Smooth muscle cell (in vitro differentiated cells): ENCODE results near the gene ANO9. TPM values are rescaled to one million over a fixed set of nuclear protein-coding genes. Genes with fewer than 3 reads are reported as not detected.

ENCODE experiments used
- DNase-seq: peaks from one replicate; lab custom pipeline; 2025; ENCODE audit not compliant: unreplicated experiment; lab: John Stamatoyannopoulos, UW
- H2AFZ ChIP-seq: fragments of 200-600 bp; sonication (generic); 2 replicates; pipeline ENCODE4 v1.6.0; 2016; ENCODE audit warnings: antibody characterized with exemption, low read depth, mild to moderate bottlenecking
- H3F3A ChIP-seq: fragments of 200-600 bp; sonication (generic); 2 replicates; pipeline ENCODE4 v1.6.0; 2017; ENCODE audit warnings: antibody characterized with exemption, low read depth
- H3K27ac ChIP-seq: fragments of 200-600 bp; sonication (generic); 2 replicates; pipeline ENCODE4 v1.5.1; 2016; ENCODE audit warnings: low read depth, mild to moderate bottlenecking
- H3K27me3 ChIP-seq: fragments of 200-600 bp; sonication (generic); 2 replicates; pipeline ENCODE4 v1.6.1; 2016; ENCODE audit warnings: low read depth, mild to moderate bottlenecking
- H3K36me3 ChIP-seq: fragments of 200-600 bp; sonication (generic); 2 replicates; pipeline ENCODE4 v1.5.1; 2016; ENCODE audit warnings: low read depth
- H3K4me1 ChIP-seq: fragments of 200-600 bp; sonication (generic); 2 replicates; pipeline ENCODE4 v1.5.1; 2016; ENCODE audit warnings: low read depth
- H3K4me2 ChIP-seq: fragments of 200-600 bp; sonication (generic); 2 replicates; pipeline ENCODE4 v1.6.0; 2016; ENCODE audit warnings: mild to moderate bottlenecking
- H3K4me3 ChIP-seq: fragments of 200-600 bp; sonication (generic); 2 replicates; pipeline ENCODE4 v1.5.1; 2016; ENCODE audit warnings: mild to moderate bottlenecking
- H3K79me2 ChIP-seq: fragments of 200-600 bp; sonication (generic); 2 replicates; pipeline ENCODE4 v1.6.0; 2016; ENCODE audit warnings: low read depth, mild to moderate bottlenecking
- H3K9ac ChIP-seq: fragments of 200-600 bp; sonication (generic); 2 replicates; pipeline ENCODE4 v1.6.0; 2016; ENCODE audit warnings: low read depth
- H3K9me3 ChIP-seq: fragments of 200-600 bp; sonication (generic); replicated peaks from 2 replicates; pipeline ENCODE4 v1.5.1; 2016; ENCODE audit warnings: low read depth
- H4K20me1 ChIP-seq: fragments of 200-600 bp; sonication (generic); 2 replicates; pipeline ENCODE4 v1.6.0; 2016; ENCODE audit warnings: low read depth
- CTCF ChIP-seq: fragments of 200-600 bp; sonication (generic); IDR thresholded peaks from 2 replicates; pipeline ENCODE4 v1.5.1; 2017; ENCODE audit warnings: borderline replicate concordance, mild to moderate bottlenecking, antibody characterized with exemption; ENCODE audit not compliant: insufficient read depth, poor library complexity, severe bottlenecking
- WGBS: methylation state at CpG from one replicate; pipeline ENCODE4 v1.1.7; 2016; ENCODE audit warnings: low lambda C conversion rate; 5-methylcytosine and 5-hydroxymethylcytosine counted together
- polyA plus RNA-seq: library from polyadenylated mRNA; unstranded; fragments of >200 nt; fragmentation: Nextera tagmentation; extraction: Ambion mirVana; gene quantifications from 2 replicates; pipeline ENCODE4 v1.2.1, GENCODE V29; 2016
- total RNA-seq: library from RNA; depleted of rRNA; stranded (reverse); fragments of >200 nt; gene quantifications from 2 replicates; pipeline ENCODE4 v1.2.3, GENCODE V29; 2014

The ANO9 gene
- total and polyA plus RNA-seq, 2 experiments from 2014 or later: 0.67 to 1.5 TPM

- 94% methylated on average over 9 of the region's 13 CpGs for WGBS
- H3K4me1 ChIP-seq: no peaks in the 10 kb centered on the region
- no peaks in the 10 kb centered on the region for H3K79me2 ChIP-seq
- no peaks in the 10 kb centered on the region for H4K20me1 ChIP-seq
- no peaks in the 10 kb centered on the region for H3K27me3 ChIP-seq
- no peak overlapping the region for H3K27ac ChIP-seq
- TF ChIP-seq CTCF: no peak
- no peaks in the 10 kb centered on the region for H3F3A ChIP-seq
- DNase-seq: no peak
- no peaks in the 10 kb centered on the region for H3K36me3 ChIP-seq
- no peak overlapping the region for H3K4me3 ChIP-seq
- H3K9me3 ChIP-seq: no peaks in the 10 kb centered on the region
- no peak overlapping the region for H2AFZ ChIP-seq
- H3K9ac ChIP-seq: no peak overlapping the region
- H3K4me2 ChIP-seq: no peak overlapping the region
Observed at GRCh38 chr11:431921-432320, 9.9 kb downstream of the ANO9 start.

GRCh38 chr11:429931-430456, 11.8 kb downstream of the ANO9 start:
- no peaks in the 10 kb centered on the region for H4K20me1 ChIP-seq
- no peaks in the 10 kb centered on the region for H3K4me1 ChIP-seq
- H3K79me2 ChIP-seq: no peaks in the 10 kb centered on the region
- no peak overlapping the region for H2AFZ ChIP-seq
- H3K9ac ChIP-seq: no peak overlapping the region
- H3K9me3 ChIP-seq: no peaks in the 10 kb centered on the region
- H3K36me3 ChIP-seq: no peaks in the 10 kb centered on the region
- DNase-seq: no peak
- TF ChIP-seq CTCF: no peak
- WGBS: 89% methylated on average over 12 of the region's 25 CpGs
- no peak overlapping the region for H3K4me3 ChIP-seq
- H3F3A ChIP-seq: no peaks in the 10 kb centered on the region
- H3K27me3 ChIP-seq: no peaks in the 10 kb centered on the region
- H3K4me2 ChIP-seq: no peak overlapping the region
- H3K27ac ChIP-seq: no peak overlapping the region

GRCh38 chr11:429391-429790, 12.4 kb downstream of the ANO9 start:
- 94% methylated on average over 22 of the region's 27 CpGs for WGBS
- DNase-seq: no peak
- H3K27me3 ChIP-seq: peaks cover 4% of the 10 kb centered on the region
- H3F3A ChIP-seq: no peaks in the 10 kb centered on the region
- no peaks in the 10 kb centered on the region for H4K20me1 ChIP-seq
- no peak overlapping the region for H2AFZ ChIP-seq
- H3K36me3 ChIP-seq: no peaks in the 10 kb centered on the region
- TF ChIP-seq CTCF: no peak
- no peak overlapping the region for H3K9ac ChIP-seq
- no peaks in the 10 kb centered on the region for H3K4me1 ChIP-seq
- no peaks in the 10 kb centered on the region for H3K79me2 ChIP-seq
- no peaks in the 10 kb centered on the region for H3K9me3 ChIP-seq
- no peak overlapping the region for H3K4me2 ChIP-seq
- no peak overlapping the region for H3K27ac ChIP-seq
- no peak overlapping the region for H3K4me3 ChIP-seq

- H3F3A ChIP-seq: no peaks in the 10 kb centered on the region
- no peaks in the 10 kb centered on the region for H3K79me2 ChIP-seq
- no peak for DNase-seq
- H2AFZ ChIP-seq: no peak overlapping the region
- H3K36me3 ChIP-seq: no peaks in the 10 kb centered on the region
- no peak overlapping the region for H3K4me2 ChIP-seq
- H3K9ac ChIP-seq: no peak overlapping the region
- no peak for TF ChIP-seq CTCF
- no peak overlapping the region for H3K4me3 ChIP-seq
- H3K27ac ChIP-seq: no peak overlapping the region
- H4K20me1 ChIP-seq: no peaks in the 10 kb centered on the region
- 95% methylated on average over 23 of the region's 24 CpGs for WGBS
- no peaks in the 10 kb centered on the region for H3K9me3 ChIP-seq
- peaks cover 7% of the 10 kb centered on the region for H3K27me3 ChIP-seq
- no peaks in the 10 kb centered on the region for H3K4me1 ChIP-seq
Observed at GRCh38 chr11:428295-428694, 13.5 kb downstream of the ANO9 start.
